ENCODE data around the gene IGSF22. TPM values are rescaled to one million over a fixed set of nuclear protein-coding genes. Genes with fewer than 3 reads are reported as not detected.
"Not testable (repeated sequence)": the region's sequence is repeated elsewhere in the genome, so short reads cannot be mapped to it uniquely, and the experiment has no call there.

The IGSF22 gene
- total RNA-seq, 4 donors from 2014 or later, result 0.13 to 0.24 TPM; not detected in 2

DNA sequence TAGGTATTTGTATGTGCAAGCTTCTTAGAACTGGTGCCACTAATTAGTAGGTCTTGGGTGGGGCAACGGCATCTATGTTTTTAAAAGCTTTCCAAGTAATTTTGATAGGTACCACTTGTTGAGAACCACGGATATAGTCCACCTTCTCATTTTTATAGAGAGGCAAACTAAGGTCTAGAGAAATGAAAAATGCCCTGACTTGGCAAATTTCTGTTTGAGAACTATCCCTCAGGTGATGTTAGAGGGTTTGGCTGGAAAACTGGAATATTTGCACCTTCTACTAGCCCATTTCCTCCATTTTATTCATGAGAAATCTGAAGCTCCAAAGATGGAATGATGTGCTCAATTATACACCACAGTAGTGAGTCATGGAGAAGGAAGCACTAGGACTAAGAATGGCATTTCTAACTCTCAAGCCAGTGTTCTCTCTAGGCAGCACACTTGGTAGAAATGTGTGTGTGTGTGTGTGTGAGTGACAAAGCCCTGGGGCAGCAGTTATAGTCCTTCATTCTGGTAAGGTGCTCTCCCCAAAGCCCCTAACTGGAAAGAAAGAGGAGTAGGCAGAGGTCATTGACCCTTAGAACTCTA lies 29.3 kb downstream of the IGSF22 start:
- TF ChIP-seq, protein P1, sequence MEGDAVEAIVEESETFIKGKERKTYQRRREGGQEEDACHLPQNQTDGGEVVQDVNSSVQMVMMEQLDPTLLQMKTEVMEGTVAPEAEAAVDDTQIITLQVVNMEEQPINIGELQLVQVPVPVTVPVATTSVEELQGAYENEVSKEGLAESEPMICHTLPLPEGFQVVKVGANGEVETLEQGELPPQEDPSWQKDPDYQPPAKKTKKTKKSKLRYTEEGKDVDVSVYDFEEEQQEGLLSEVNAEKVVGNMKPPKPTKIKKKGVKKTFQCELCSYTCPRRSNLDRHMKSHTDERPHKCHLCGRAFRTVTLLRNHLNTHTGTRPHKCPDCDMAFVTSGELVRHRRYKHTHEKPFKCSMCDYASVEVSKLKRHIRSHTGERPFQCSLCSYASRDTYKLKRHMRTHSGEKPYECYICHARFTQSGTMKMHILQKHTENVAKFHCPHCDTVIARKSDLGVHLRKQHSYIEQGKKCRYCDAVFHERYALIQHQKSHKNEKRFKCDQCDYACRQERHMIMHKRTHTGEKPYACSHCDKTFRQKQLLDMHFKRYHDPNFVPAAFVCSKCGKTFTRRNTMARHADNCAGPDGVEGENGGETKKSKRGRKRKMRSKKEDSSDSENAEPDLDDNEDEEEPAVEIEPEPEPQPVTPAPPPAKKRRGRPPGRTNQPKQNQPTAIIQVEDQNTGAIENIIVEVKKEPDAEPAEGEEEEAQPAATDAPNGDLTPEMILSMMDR (IDR thresholded peaks at IDR 0.05), result no peak
- ATAC-seq (ENCODE audit: low FRiP score) (no peak), DNase-seq (ENCODE audit: low spot score) (no peak)

DNA sequence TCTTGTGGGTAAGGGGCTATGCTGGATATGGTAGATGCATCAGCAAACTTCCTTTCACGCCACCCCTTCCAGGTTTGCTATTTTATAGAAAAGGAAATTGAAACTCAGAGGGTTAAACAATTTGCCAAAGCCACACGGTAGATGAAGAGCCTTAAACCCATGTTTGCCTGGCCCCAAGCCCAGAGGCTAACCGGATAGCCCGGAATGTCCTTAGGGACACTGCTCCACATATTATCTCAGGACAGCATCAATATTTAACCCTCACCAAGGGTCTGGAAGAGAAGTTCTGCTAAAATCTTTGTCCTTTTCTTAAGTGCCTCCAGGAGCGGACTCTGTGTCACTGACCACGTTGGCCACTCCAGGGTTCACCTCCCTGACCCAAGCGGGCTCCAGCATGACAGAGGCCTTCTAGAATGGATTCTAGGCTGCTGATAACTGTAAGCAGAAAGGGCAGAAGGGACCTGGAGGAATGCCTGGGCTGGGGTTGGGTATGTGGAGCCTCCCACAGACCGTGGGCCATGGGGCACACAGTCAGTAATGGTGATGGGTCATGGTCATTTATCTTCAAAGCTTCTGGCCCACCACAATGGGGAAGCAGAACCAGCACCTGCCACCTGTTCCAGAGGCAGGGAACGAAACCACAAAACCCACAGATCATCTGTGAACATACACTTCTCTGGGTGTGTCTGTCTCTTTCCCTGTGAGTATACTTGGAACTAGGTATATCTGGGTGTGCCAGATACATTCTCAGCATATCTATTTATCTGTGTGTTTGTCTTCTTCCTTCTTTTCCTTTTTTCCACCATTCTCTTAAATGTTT lies 32.8 kb downstream of the IGSF22 start:
- ATAC-seq (ENCODE audit: low FRiP score), result no peak
- no peak for DNase-seq (ENCODE audit: low spot score)
- TF ChIP-seq, protein P1 (IDR thresholded peaks at IDR 0.05), result no peak

DNA sequence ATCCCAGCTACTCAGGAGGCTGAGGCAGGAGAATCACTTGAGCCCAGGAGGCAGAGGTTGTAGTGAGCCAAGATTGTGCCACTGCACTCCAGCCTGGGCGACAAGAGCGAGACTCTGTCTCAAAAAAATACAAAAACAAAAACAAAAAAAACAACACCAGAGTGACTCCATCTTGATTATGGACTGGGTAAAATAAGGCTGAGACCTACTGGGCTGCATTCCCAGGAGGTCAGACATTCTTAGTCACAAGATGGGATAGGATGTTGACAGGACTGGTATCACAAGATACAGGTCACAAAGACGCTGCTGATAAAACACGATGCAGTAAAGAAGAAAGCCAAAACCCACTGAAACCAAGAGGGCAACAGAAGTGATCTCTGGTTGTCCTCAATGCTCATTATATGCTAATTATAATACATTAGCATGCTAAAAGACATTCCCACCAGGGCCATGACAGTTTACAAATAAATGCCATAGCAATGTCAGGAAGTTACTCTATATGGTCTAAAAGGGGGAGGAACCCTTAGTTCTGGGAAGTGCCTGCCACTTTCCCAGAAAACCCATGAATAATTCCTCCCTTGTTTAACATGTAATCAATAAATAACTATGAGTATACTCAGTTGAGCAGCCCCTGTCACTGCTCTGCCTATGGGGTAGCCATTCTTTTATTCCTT lies 34.4 kb downstream of the IGSF22 start:
- not testable (repeated sequence) for ATAC-seq (ENCODE audit: low FRiP score); DNase-seq (ENCODE audit: low spot score)

DNA sequence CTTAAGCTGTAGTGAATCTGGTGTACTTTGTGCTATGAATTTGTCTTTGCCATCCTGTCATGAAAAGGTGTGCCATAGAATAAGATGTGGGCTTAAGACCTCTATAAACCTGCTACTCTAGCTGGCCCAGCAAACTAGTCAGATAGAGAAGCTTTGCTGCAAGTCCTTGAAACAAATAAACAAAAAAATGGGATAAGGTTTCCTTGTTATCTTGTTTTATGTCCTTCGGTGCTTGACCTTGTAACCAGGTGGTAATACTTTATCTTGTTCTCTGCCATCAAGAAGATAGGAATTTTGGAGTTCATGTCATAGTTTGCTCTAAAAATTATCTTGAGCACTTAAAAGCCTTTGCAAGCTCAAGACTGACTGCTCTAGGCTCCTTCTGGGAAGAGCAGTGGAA lies 41.7 kb downstream of the IGSF22 start:
- DNase-seq (ENCODE audit: low spot score) (no peak), ATAC-seq (ENCODE audit: low FRiP score) (no peak)
- TF ChIP-seq, protein P1 (IDR thresholded peaks at IDR 0.05), result no peak

DNA sequence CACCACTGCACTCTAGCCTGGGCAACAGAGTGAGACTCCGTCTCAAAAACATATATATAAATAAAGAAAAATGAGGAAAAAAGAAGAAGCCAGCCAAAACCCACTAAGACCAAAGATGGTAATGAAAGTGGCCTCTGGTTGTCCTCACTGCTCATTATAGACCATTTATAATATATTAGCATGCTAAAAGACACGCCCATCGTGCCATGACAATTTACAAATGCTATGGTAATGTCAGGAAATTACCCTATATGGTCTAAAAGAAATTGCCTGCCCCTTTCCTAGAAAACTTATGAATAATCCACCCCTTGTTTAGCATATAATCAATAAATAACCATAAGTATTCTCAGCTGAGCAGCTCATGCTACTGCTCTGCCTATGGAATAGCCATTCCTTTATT lies 43.5 kb downstream of the IGSF22 start:
- TF ChIP-seq, protein P1 (IDR thresholded peaks at IDR 0.05), result no peak
- no peak for ATAC-seq (ENCODE audit: low FRiP score)
- DNase-seq (ENCODE audit: low spot score), result no peak

DNA sequence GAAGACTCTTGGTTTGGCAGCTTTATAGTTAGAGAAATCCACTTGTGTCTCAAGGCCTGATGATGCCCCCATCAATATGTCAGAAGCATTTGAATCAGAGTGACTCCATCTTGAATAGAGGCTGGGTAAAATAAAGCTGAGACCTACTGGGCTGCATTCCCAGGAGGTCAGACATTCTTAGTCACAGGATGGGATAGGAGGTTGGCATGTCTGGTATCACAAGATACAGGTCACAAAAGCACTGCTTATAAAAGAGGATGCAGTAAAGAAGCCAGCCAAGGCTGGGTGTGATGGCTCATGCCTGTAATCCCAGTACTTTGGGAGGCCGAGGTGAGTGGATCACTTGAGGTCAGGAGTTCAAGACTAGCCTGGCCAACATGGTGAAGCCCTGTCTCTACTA lies 44.0 kb downstream of the IGSF22 start:
- DNase-seq (ENCODE audit: low spot score); ATAC-seq (ENCODE audit: low FRiP score): not testable (repeated sequence)

DNA sequence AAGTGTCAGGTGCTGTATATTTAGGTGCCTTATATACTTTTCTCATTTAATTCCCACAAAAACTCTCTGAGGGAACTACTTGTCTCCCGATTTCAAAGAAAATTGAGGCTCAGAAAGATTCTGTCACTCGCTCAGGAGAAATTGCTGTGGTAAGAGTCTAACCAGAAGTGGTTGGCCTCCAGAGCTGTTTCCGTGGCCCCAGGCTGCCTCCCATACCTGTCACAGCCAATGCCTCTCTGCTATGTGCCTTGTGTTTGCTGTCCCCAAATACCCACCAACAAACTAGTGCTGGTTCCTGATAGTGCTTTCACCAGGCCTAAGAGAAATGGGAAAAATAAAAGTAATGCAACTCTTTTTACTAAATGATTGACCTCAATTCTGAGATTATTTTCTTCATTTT lies 48.4 kb downstream of the IGSF22 start:
- DNase-seq (ENCODE audit: low spot score) (no peak), ATAC-seq (ENCODE audit: low FRiP score) (no peak)
- TF ChIP-seq, protein P1 (IDR thresholded peaks at IDR 0.05), result no peak

DNA sequence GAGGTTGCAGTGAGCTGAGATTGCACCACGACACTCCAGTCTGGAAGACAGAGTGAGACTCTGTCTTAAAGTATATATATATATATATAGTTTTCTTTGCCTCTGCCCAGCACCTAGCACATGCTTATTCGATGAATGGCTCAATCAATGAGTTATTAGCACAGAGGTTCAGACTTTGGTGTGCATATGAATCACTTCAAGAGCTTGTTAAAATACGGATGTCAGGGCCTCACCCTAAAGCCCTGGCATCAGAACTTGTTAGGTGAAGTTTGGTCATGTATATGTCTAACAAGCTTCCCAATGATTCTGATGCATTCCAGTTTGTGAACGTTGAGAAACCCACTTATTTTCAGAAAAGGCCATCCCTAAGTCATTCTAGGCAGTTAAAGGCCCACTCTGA lies 49.2 kb downstream of the IGSF22 start:
- no peak for ATAC-seq (ENCODE audit: low FRiP score)
- TF ChIP-seq, protein P1 (IDR thresholded peaks at IDR 0.05), result no peak
- no peak for DNase-seq (ENCODE audit: low spot score)

DNA sequence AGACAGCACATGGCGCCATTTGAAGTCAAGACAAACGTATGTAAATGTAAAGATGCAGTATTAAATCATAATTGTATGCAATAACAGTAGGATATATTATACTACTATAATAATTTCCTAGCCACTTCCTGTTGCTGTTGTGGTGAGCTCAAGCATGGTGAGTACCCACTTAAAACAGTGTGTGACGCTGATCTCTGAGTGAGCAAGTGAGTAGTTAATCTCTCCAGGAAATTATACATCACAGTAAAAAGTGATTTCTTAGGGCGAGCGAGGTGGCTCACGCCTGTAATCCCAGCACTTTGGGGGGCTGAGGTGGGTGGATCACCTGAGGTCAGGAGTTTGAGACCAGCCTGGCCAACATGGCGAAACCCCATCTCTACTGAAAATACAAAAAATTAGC lies 53.8 kb downstream of the IGSF22 start:
- DNase-seq (ENCODE audit: low spot score); ATAC-seq (ENCODE audit: low FRiP score): not testable (repeated sequence)
